Astrocyte (in vitro differentiated cells and primary cell): ENCODE data around the gene KLHL22. TPM values are rescaled to one million over a fixed set of nuclear protein-coding genes. Genes with fewer than 3 reads are reported as not detected.
A peak's percentile ranks its signal among the peaks of the same experiment; 100 is the strongest.

Source experiments
- DNase-seq: peaks from one replicate; pipeline ENCODE4 v3.0.0-alpha.2; 2010; ENCODE audit warnings: low read depth
- FAIRE-seq: peaks from 2 replicates; lab custom pipeline; 2011; peaks lifted over from hg19 to GRCh38; lab: Jason Lieb, UNC
- H2AFZ ChIP-seq: 2 replicates; pipeline ENCODE4 v1.6.0; 2012; ENCODE audit warnings: low read depth, low read length, inconsistent platforms
- H3K27ac ChIP-seq: 2 replicates; pipeline ENCODE4 v1.5.1; 2011; ENCODE audit warnings: low read depth, low read length, inconsistent platforms
- H3K27me3 ChIP-seq: 2 replicates; pipeline ENCODE4 v1.6.0; 2011; ENCODE audit warnings: low read length, inconsistent platforms; ENCODE audit not compliant: insufficient read depth
- H3K36me3 ChIP-seq: 2 replicates; pipeline ENCODE4 v1.5.1; 2011; ENCODE audit warnings: low read length, inconsistent platforms; ENCODE audit not compliant: insufficient read depth
- H3K4me1 ChIP-seq: 2 replicates; pipeline ENCODE4 v1.5.1; 2011; ENCODE audit warnings: low read length, inconsistent platforms; ENCODE audit not compliant: insufficient read depth
- H3K4me2 ChIP-seq: 2 replicates; pipeline ENCODE4 v1.6.0; 2012; ENCODE audit warnings: low read length, inconsistent platforms
- H3K4me3 ChIP-seq: 2 replicates; pipeline ENCODE4 v1.5.1; 2011; ENCODE audit warnings: low read depth, mild to moderate bottlenecking, low read length, inconsistent platforms; ENCODE audit not compliant: insufficient read depth
- H3K79me2 ChIP-seq: 2 replicates; pipeline ENCODE4 v1.6.0; 2012; ENCODE audit warnings: mild to moderate bottlenecking, low read length, inconsistent platforms; ENCODE audit not compliant: insufficient read depth
- H3K9ac ChIP-seq: 2 replicates; pipeline ENCODE4 v1.6.0; 2012; ENCODE audit warnings: mild to moderate bottlenecking, low read length, inconsistent platforms
- H3K9me3 ChIP-seq: 2 replicates; pipeline ENCODE4 v1.5.1; 2012; ENCODE audit warnings: low read depth, mild to moderate bottlenecking, low read length, inconsistent platforms; ENCODE audit not compliant: insufficient read depth
- H4K20me1 ChIP-seq: 2 replicates; pipeline ENCODE4 v1.6.0; 2012; ENCODE audit warnings: low read length, inconsistent platforms; ENCODE audit not compliant: insufficient read depth
- H3K27ac Mint-ChIP-seq: one replicate; pipeline ENCODE4 v1.8.0; 2021; ENCODE audit warnings: mild to moderate bottlenecking, mixed read lengths; ENCODE audit not compliant: unreplicated experiment
- H3K27me3 Mint-ChIP-seq: one replicate; pipeline ENCODE4 v1.8.0; 2021; ENCODE audit warnings: low read depth, mixed read lengths; ENCODE audit not compliant: unreplicated experiment
- H3K36me3 Mint-ChIP-seq: one replicate; pipeline ENCODE4 v1.8.0; 2021; ENCODE audit warnings: low read depth, mixed read lengths; ENCODE audit not compliant: unreplicated experiment
- H3K4me1 Mint-ChIP-seq: one replicate; pipeline ENCODE4 v1.8.0; 2021; ENCODE audit warnings: low read depth, mixed read lengths; ENCODE audit not compliant: unreplicated experiment
- H3K4me3 Mint-ChIP-seq: one replicate; pipeline ENCODE4 v1.8.0; 2021; ENCODE audit warnings: mild to moderate bottlenecking, moderate library complexity, mixed read lengths; ENCODE audit not compliant: unreplicated experiment
- H3K9me3 Mint-ChIP-seq: one replicate; pipeline ENCODE4 v1.8.0; 2021; ENCODE audit warnings: mild to moderate bottlenecking, mixed read lengths; ENCODE audit not compliant: unreplicated experiment
- CTCF ChIP-seq: IDR thresholded peaks from 2 replicates; pipeline ENCODE4 v1.5.1; 2011; ENCODE audit warnings: low read depth, mild to moderate bottlenecking, inconsistent platforms, low read length, moderate library complexity; ENCODE audit not compliant: insufficient read depth
- EZH2 ChIP-seq: IDR thresholded peaks from 2 replicates; pipeline ENCODE4 v1.6.1; 2012; ENCODE audit warnings: mild to moderate bottlenecking, low read length, inconsistent platforms; ENCODE audit not compliant: insufficient read depth
- total RNA-seq: library from RNA; stranded (reverse); gene quantifications from 2 replicates; pipeline ENCODE4 v1.2.1, GENCODE V29; 2021

The KLHL22 gene
- total RNA-seq, 1 donor from 2014 or later = 14.0 TPM

GRCh38 chr22:20526628-20527355, 31.2 kb upstream of the KLHL22 start:
- Histone ChIP-seq H4K20me1 (peaks cover 88% of the 10 kb centered on the region), H3K9ac (peak overlapping the region; percentile 55)

GRCh38 chr22:20526305-20526627, 30.7 kb upstream of the KLHL22 start:
- Histone ChIP-seq H3K4me2 (peak overlapping the region; percentile 75), H3K4me3 (no peak overlapping the region), H3K27ac (peak overlapping the region; percentile 74), H3K9ac (peak overlapping the region; percentile 55), H3K9me3 (no peaks in the 10 kb centered on the region), H3K27me3 (no peaks in the 10 kb centered on the region), H4K20me1 (peaks cover 85% of the 10 kb centered on the region), H3K4me1 (peaks cover 56% of the 10 kb centered on the region), H2AFZ (no peak overlapping the region), H3K36me3 (peaks cover 11% of the 10 kb centered on the region), H3K79me2 (peaks cover 90% of the 10 kb centered on the region)
- DNase-seq (no peak), FAIRE-seq (no peak)
- H3K9me3 Mint-ChIP-seq = no peaks in the 10 kb centered on the region
- peak overlapping the region; percentile 75 for H3K27ac Mint-ChIP-seq
- H3K4me1 Mint-ChIP-seq = peaks cover 57% of the 10 kb centered on the region
- TF ChIP-seq CTCF (no peak), EZH2 (no peak)
- no peaks in the 10 kb centered on the region for H3K27me3 Mint-ChIP-seq
- H3K36me3 Mint-ChIP-seq = peaks cover 24% of the 10 kb centered on the region
- peak overlapping the region; percentile 9 for H3K4me3 Mint-ChIP-seq

More at GRCh38 chr22:20526628-20527355, 31.2 kb upstream of the KLHL22 start:
- H3K4me1 Mint-ChIP-seq = peaks cover 61% of the 10 kb centered on the region
- H3K79me2 ChIP-seq = peaks cover 88% of the 10 kb centered on the region
- peak overlapping the region; percentile 52 for H3K4me3 Mint-ChIP-seq
- peaks cover 24% of the 10 kb centered on the region for H3K36me3 Mint-ChIP-seq
- DNase-seq (peak; percentile 83), FAIRE-seq (peak; percentile 34)
- no peak overlapping the region for H2AFZ ChIP-seq
- no peaks in the 10 kb centered on the region for H3K9me3 ChIP-seq
- peaks cover 11% of the 10 kb centered on the region for H3K36me3 ChIP-seq
- peak overlapping the region; percentile 75 for H3K4me2 ChIP-seq
- no peaks in the 10 kb centered on the region for H3K27me3 ChIP-seq
- H3K27me3 Mint-ChIP-seq = no peaks in the 10 kb centered on the region
- TF ChIP-seq CTCF (peak; percentile 12), EZH2 (no peak)
- H3K4me1 ChIP-seq = peaks cover 61% of the 10 kb centered on the region
- no peaks in the 10 kb centered on the region for H3K9me3 Mint-ChIP-seq
- no peak overlapping the region for H3K4me3 ChIP-seq
- H3K27ac ChIP-seq = peak overlapping the region; percentile 74
- peak overlapping the region; percentile 75 for H3K27ac Mint-ChIP-seq

- Mint-ChIP-seq H3K27me3 (no peaks in the 10 kb centered on the region), H3K36me3 (peaks cover 18% of the 10 kb centered on the region), H3K4me3 (no peak overlapping the region), H3K9me3 (no peaks in the 10 kb centered on the region), H3K4me1 (peaks cover 55% of the 10 kb centered on the region), H3K27ac (no peak overlapping the region)
- Histone ChIP-seq H3K27ac (no peak overlapping the region), H3K9me3 (no peaks in the 10 kb centered on the region), H4K20me1 (peaks cover 82% of the 10 kb centered on the region), H3K79me2 (peaks cover 96% of the 10 kb centered on the region), H3K4me1 (peaks cover 52% of the 10 kb centered on the region), H3K4me3 (no peak overlapping the region), H2AFZ (no peak overlapping the region), H3K9ac (no peak overlapping the region), H3K4me2 (no peak overlapping the region), H3K27me3 (no peaks in the 10 kb centered on the region), H3K36me3 (peaks cover 15% of the 10 kb centered on the region)
- DNase-seq (no peak), FAIRE-seq (no peak)
- TF ChIP-seq CTCF (no peak), EZH2 (no peak)
These were observed 29.5 kb upstream of the KLHL22 start for GRCh38 chr22:20525048-20525447.
